HCT116 (cell line): ENCODE measurements around the gene CTXN3. TPM values are rescaled to one million over a fixed set of nuclear protein-coding genes. Genes with fewer than 3 reads are reported as not detected.

Experiments
- ATAC-seq: fragments of 200-7000 bp; cut with Tn5 transposase; 2 replicates; pipeline ENCODE4 v1.9.1; 2020; ENCODE audit warnings: mild to moderate bottlenecking, moderate library complexity
- BruUV-seq: library from RNA; stranded (reverse); fragments of 400-500 nt; replicated peaks from 2 replicates; lab custom pipeline; 2021; lab: Mats Ljungman, UMichigan
- CTCF ChIA-PET: fragments of 300-600 bp; sonication (Branson Sonifier 250); formaldehyde crosslinking; loops from one replicate; lab custom pipeline; 2021; ENCODE audit warnings: antibody characterized with exemption; lab: Charles Lee
- POLR2A ChIA-PET: fragments of 300-600, 350-600 bp; sonication (Branson Sonifier 250); formaldehyde crosslinking; loops from one replicate; lab custom pipeline; 2021; ENCODE audit warnings: antibody characterized with exemption; lab: Charles Lee
- RAD21 ChIA-PET, 2 experiments: fragments of 300-600 bp; sonication (Branson Sonifier 250); formaldehyde crosslinking; loops; one replicate each; lab custom pipeline; 2023; ENCODE audit warnings: low total read pairs in 2 of 2; ENCODE audit not compliant: uncharacterized antibody in 2 of 2, unreplicated experiment in 2 of 2, low non-redundant PET in 1 of 2; lab: Charles Lee
- DNase-seq: peaks from one replicate; pipeline ENCODE4 v3.0.0-alpha.2; 2010; ENCODE audit warnings: low read depth, low spot score
- H2AFZ ChIP-seq: fragments of 200-600 bp; shearing (Covaris generic), sonication (generic); 2 replicates; pipeline ENCODE4 v1.6.1; 2017; ENCODE audit warnings: low read depth, mixed run types, mixed read lengths, antibody characterized with exemption, low read length; ENCODE audit not compliant: poor library complexity, severe bottlenecking
- H3K27ac ChIP-seq: 2 replicates; pipeline ENCODE4 v1.5.1; 2012; ENCODE audit warnings: low read depth, low read length
- H3K27me3 ChIP-seq: fragments of 200-600 bp; sonication (generic); 2 replicates; pipeline ENCODE4 v1.6.1; 2016; ENCODE audit warnings: mixed run types, low read length, mixed read lengths; ENCODE audit not compliant: insufficient read depth
- H3K36me3 ChIP-seq, 2 experiments: fragments of 200-500 bp in 1 of 2; fragments of 200-600 bp in 1 of 2; sonication (Bioruptor generic) in 1 of 2; sonication (generic) in 1 of 2; 2 replicates each; pipeline versions ENCODE4 v1.5.1 to v1.6.1; 2014 to 2016; ENCODE audit warnings: low read length in 2 of 2, inconsistent platforms in 1 of 2, mixed read lengths in 1 of 2, mixed run types in 1 of 2; ENCODE audit not compliant: insufficient read depth in 2 of 2, control insufficient read depth in 1 of 2
- H3K4me1 ChIP-seq, 2 experiments: fragments of 200-600 bp in 1 of 2; sonication (generic) in 1 of 2; 2 replicates each; pipeline versions ENCODE4 v1.5.1 to v1.6.1; 2012 to 2017; ENCODE audit warnings: low read length in 2 of 2, inconsistent platforms in 1 of 2, mild to moderate bottlenecking in 1 of 2, mixed read lengths in 1 of 2, mixed run types in 1 of 2, moderate library complexity in 1 of 2; ENCODE audit not compliant: insufficient read depth in 2 of 2, control insufficient read depth in 1 of 2
- H3K4me2 ChIP-seq: fragments of 200-600 bp; sonication (generic); 2 replicates; pipeline ENCODE4 v1.6.1; 2017; ENCODE audit warnings: mixed run types, low read length, mixed read lengths
- H3K4me3 ChIP-seq, 2 experiments: fragments of 200-600 bp in 1 of 2; sonication (generic) in 1 of 2; replicated peaks in 1 of 2; 2 replicates each; pipeline ENCODE4 v1.5.1; 2011 to 2016; ENCODE audit warnings: low read length in 2 of 2, control low read depth in 1 of 2, low read depth in 1 of 2, mild to moderate bottlenecking in 1 of 2, mixed read lengths in 1 of 2, mixed run types in 1 of 2
- H3K79me2 ChIP-seq: fragments of 200-600 bp; sonication (generic); 2 replicates; pipeline ENCODE4 v1.6.1; 2017; ENCODE audit warnings: mild to moderate bottlenecking, mixed run types, low read length, moderate library complexity, mixed read lengths; ENCODE audit not compliant: insufficient read depth
- H3K9ac ChIP-seq: fragments of 200-600 bp; sonication (generic); 2 replicates; pipeline ENCODE4 v1.6.1; 2016; ENCODE audit warnings: low read length, mixed read lengths
- H3K9me2 ChIP-seq: fragments of 200-600 bp; sonication (generic), shearing (Covaris generic); 2 replicates; pipeline ENCODE4 v1.6.1; 2017; ENCODE audit warnings: mixed run types, mild to moderate bottlenecking, moderate library complexity; ENCODE audit not compliant: insufficient read depth
- H3K9me3 ChIP-seq, 2 experiments: fragments of 200-500 bp in 1 of 2; fragments of 200-600 bp in 1 of 2; sonication (Bioruptor generic) in 1 of 2; sonication (generic) in 1 of 2; 2 replicates each; pipeline ENCODE4 v1.6.1; 2014 to 2017; ENCODE audit warnings: low read length in 2 of 2, mixed read lengths in 2 of 2, inconsistent platforms in 1 of 2, low read depth in 1 of 2, mild to moderate bottlenecking in 1 of 2, mixed run types in 1 of 2, moderate library complexity in 1 of 2; ENCODE audit not compliant: control insufficient read depth in 1 of 2, insufficient read depth in 1 of 2
- H4K20me1 ChIP-seq: fragments of 200-600 bp; sonication (generic), shearing (Covaris generic); 2 replicates; pipeline ENCODE4 v1.6.1; 2017; ENCODE audit warnings: mixed run types, mild to moderate bottlenecking, moderate library complexity; ENCODE audit not compliant: insufficient read depth
- ELF1 ChIP-seq: IDR thresholded peaks from 2 replicates; pipeline ENCODE4 v1.6.1; 2012; ENCODE audit warnings: low read depth, borderline replicate concordance
- EZH2 ChIP-seq: fragments of 200-600 bp; sonication (generic); IDR thresholded peaks from 2 replicates; pipeline ENCODE4 v1.6.1; 2017; ENCODE audit warnings: antibody characterized with exemption, mixed run types
- EZH2phosphoT487 ChIP-seq: fragments of 200-600 bp; IDR thresholded peaks from 2 replicates; pipeline ENCODE4 v1.6.1; 2018; ENCODE audit warnings: antibody characterized with exemption, borderline replicate concordance
- FOSL1 ChIP-seq: IDR thresholded peaks from 2 replicates; pipeline ENCODE4 v1.6.1; 2012; ENCODE audit warnings: low read depth
- JUND ChIP-seq: IDR thresholded peaks from 2 replicates; pipeline ENCODE4 v1.6.1; 2012
- POLR2A ChIP-seq: IDR thresholded peaks from 2 replicates; pipeline ENCODE4 v1.7.0; 2011; ENCODE audit warnings: borderline replicate concordance; ENCODE audit not compliant: insufficient read depth, insufficient read length; ENCODE audit errors: extremely low read depth
- POLR2AphosphoS5 ChIP-seq: IDR thresholded peaks from 2 replicates; pipeline ENCODE4 v1.6.1; 2011; ENCODE audit warnings: mild to moderate bottlenecking, low read depth, low read length, moderate library complexity
- RAD21 ChIP-seq: IDR thresholded peaks from 2 replicates; pipeline ENCODE4 v1.6.1; 2012; ENCODE audit warnings: low read depth, mild to moderate bottlenecking
- SIN3A ChIP-seq: IDR thresholded peaks from 2 replicates; pipeline ENCODE4 v1.6.1; 2012; ENCODE audit warnings: low read depth
- SP1 ChIP-seq: IDR thresholded peaks from 2 replicates; pipeline ENCODE4 v1.6.1; 2012; ENCODE audit warnings: low read depth
- TCF7L2 ChIP-seq: IDR thresholded peaks from 2 replicates; pipeline ENCODE4 v1.7.0; 2011; ENCODE audit warnings: borderline replicate concordance, inconsistent platforms; ENCODE audit not compliant: insufficient read depth, insufficient read length; ENCODE audit errors: extremely low read depth
- YY1 ChIP-seq: IDR thresholded peaks from 2 replicates; pipeline ENCODE4 v1.6.1; 2011; ENCODE audit warnings: low read length, low read depth, moderate library complexity, mild to moderate bottlenecking; ENCODE audit not compliant: insufficient replicate concordance; ENCODE audit errors: extremely low read depth
- ZFX ChIP-seq: fragments of 450-650 bp; IDR thresholded peaks from 2 replicates; pipeline ENCODE4 v1.6.1; 2017
- ZNF274 ChIP-seq: fragments of 200-500 bp; sonication (Bioruptor generic); IDR thresholded peaks from 2 replicates; pipeline ENCODE4 v1.6.1; 2014; ENCODE audit warnings: mild to moderate bottlenecking, low read depth, low read length, inconsistent platforms
- intact Hi-C: fragments of 100-400 bp; cut with micrococcal nuclease; formaldehyde crosslinking; loops from 2 replicates; pipeline ENCODE4 v1.10.0; 2022
- total RNA-seq: library from RNA; stranded (reverse); gene quantifications from one replicate; pipeline ENCODE4 v1.2.1, GENCODE V29; 2021; ENCODE audit not compliant: unreplicated experiment
- TF ChIP-seq, protein P1 (sequence below), 3 experiments: fragments of 200-600 bp in 1 of 3; sonication (generic) in 1 of 3; IDR thresholded peaks in 2 of 3; conservative IDR thresholded peaks in 1 of 3; 2 replicates each; pipeline ENCODE4 v1.5.1; 2012 to 2017; ENCODE audit warnings: low read depth in 2 of 3, low read length in 2 of 3, antibody characterized with exemption in 1 of 3, borderline replicate concordance in 1 of 3, control low read depth in 1 of 3, mild to moderate bottlenecking in 1 of 3, mixed read lengths in 1 of 3, mixed run types in 1 of 3, moderate library complexity in 1 of 3; ENCODE audit not compliant: insufficient read depth in 1 of 3
- TF ChIP-seq, protein P2 (sequence below): IDR thresholded peaks from 2 replicates; pipeline ENCODE4 v1.6.1; 2011; ENCODE audit warnings: mild to moderate bottlenecking, low read length, moderate library complexity; ENCODE audit not compliant: insufficient replicate concordance; ENCODE audit errors: extremely low read depth
- TF ChIP-seq, protein P3 (sequence below): IDR thresholded peaks from 2 replicates; pipeline ENCODE4 v1.6.1; 2012; ENCODE audit warnings: low read depth

Gene CTXN3
- total RNA-seq, 1 experiment from 2014 or later: not detected

DNA sequence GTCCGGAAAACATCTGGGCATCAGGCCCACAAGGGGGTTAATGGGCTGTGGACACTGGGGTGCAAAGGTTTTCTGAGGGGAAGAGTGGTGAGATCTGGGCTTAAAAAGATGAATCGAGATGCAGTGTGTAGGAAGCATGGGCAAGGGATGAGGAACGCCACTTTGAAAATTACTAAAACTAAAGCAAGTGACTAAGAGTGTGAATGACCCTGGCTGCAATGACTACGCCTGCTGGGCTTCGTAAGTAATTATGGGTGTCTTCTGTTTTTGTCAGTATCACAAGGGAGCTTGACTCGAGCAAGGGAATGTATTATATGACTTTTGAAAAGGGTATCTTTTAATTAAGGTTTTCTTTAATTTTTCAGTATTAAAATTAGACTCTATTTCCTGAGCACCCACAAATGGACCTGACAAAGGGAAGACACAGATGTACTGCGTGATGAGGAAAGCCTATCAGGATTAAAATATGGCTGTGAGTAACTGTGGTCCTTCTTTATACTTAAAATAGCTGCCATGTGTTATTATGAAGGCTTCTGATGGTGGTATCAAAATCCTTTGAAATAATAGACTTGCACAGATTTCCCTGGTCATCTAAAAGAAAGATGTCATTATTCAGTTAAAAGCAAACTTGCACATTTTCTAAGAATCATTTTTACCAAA lies 4.2 kb downstream of the CTXN3 start:
- H3K4me1 ChIP-seq: no peaks in the 10 kb centered on the region
- intact Hi-C loops: no loop called here
- RAD21 ChIA-PET: no interaction called here
- CTCF ChIA-PET: no interaction called here
- no peak overlapping the region for H3K4me3 ChIP-seq
- H4K20me1 ChIP-seq: no peaks in the 10 kb centered on the region
- no peak for DNase-seq
- H3K79me2 ChIP-seq: no peaks in the 10 kb centered on the region
- H3K9me3 ChIP-seq: no peaks in the 10 kb centered on the region
- H2AFZ ChIP-seq: no peak overlapping the region
- no peaks in the 10 kb centered on the region for H3K9me2 ChIP-seq
- H3K9ac ChIP-seq: no peak overlapping the region
- no peak for ATAC-seq
- H3K27me3 ChIP-seq: no peaks in the 10 kb centered on the region
- TF ChIP-seq TCF7L2 (no peak), JUND (no peak), ZNF274 (no peak), ELF1 (no peak), SIN3A (no peak), YY1 (no peak), ZFX (no peak), RAD21 (no peak), POLR2A (no peak), POLR2AphosphoS5 (no peak), EZH2phosphoT487 (no peak), SP1 (no peak), FOSL1 (no peak), EZH2 (no peak)
- TF ChIP-seq, protein P1, sequence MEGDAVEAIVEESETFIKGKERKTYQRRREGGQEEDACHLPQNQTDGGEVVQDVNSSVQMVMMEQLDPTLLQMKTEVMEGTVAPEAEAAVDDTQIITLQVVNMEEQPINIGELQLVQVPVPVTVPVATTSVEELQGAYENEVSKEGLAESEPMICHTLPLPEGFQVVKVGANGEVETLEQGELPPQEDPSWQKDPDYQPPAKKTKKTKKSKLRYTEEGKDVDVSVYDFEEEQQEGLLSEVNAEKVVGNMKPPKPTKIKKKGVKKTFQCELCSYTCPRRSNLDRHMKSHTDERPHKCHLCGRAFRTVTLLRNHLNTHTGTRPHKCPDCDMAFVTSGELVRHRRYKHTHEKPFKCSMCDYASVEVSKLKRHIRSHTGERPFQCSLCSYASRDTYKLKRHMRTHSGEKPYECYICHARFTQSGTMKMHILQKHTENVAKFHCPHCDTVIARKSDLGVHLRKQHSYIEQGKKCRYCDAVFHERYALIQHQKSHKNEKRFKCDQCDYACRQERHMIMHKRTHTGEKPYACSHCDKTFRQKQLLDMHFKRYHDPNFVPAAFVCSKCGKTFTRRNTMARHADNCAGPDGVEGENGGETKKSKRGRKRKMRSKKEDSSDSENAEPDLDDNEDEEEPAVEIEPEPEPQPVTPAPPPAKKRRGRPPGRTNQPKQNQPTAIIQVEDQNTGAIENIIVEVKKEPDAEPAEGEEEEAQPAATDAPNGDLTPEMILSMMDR (IDR thresholded peaks at IDR 0.05 in 2 of 3, conservative IDR thresholded peaks at IDR 0.05 in 1 of 3; ENCODE audit: borderline replicate concordance in 1 of 3, insufficient read depth in 1 of 3, low read depth in 2 of 3, low read length in 2 of 3): no peak
- TF ChIP-seq, protein P2, sequence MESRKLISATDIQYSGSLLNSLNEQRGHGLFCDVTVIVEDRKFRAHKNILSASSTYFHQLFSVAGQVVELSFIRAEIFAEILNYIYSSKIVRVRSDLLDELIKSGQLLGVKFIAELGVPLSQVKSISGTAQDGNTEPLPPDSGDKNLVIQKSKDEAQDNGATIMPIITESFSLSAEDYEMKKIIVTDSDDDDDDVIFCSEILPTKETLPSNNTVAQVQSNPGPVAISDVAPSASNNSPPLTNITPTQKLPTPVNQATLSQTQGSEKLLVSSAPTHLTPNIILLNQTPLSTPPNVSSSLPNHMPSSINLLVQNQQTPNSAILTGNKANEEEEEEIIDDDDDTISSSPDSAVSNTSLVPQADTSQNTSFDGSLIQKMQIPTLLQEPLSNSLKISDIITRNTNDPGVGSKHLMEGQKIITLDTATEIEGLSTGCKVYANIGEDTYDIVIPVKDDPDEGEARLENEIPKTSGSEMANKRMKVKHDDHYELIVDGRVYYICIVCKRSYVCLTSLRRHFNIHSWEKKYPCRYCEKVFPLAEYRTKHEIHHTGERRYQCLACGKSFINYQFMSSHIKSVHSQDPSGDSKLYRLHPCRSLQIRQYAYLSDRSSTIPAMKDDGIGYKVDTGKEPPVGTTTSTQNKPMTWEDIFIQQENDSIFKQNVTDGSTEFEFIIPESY: no peak
- TF ChIP-seq, protein P3, sequence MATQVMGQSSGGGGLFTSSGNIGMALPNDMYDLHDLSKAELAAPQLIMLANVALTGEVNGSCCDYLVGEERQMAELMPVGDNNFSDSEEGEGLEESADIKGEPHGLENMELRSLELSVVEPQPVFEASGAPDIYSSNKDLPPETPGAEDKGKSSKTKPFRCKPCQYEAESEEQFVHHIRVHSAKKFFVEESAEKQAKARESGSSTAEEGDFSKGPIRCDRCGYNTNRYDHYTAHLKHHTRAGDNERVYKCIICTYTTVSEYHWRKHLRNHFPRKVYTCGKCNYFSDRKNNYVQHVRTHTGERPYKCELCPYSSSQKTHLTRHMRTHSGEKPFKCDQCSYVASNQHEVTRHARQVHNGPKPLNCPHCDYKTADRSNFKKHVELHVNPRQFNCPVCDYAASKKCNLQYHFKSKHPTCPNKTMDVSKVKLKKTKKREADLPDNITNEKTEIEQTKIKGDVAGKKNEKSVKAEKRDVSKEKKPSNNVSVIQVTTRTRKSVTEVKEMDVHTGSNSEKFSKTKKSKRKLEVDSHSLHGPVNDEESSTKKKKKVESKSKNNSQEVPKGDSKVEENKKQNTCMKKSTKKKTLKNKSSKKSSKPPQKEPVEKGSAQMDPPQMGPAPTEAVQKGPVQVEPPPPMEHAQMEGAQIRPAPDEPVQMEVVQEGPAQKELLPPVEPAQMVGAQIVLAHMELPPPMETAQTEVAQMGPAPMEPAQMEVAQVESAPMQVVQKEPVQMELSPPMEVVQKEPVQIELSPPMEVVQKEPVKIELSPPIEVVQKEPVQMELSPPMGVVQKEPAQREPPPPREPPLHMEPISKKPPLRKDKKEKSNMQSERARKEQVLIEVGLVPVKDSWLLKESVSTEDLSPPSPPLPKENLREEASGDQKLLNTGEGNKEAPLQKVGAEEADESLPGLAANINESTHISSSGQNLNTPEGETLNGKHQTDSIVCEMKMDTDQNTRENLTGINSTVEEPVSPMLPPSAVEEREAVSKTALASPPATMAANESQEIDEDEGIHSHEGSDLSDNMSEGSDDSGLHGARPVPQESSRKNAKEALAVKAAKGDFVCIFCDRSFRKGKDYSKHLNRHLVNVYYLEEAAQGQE: no peak
- H3K27ac ChIP-seq: no peak overlapping the region
- no peaks in the 10 kb centered on the region for H3K36me3 ChIP-seq
- BruUV-seq: no TSS peak
- no peak overlapping the region for H3K4me2 ChIP-seq
- POLR2A ChIA-PET: no interaction called here
